Stimulated activated CD8-positive, alpha-beta memory T cell treated with anti-CD3 and anti-CD28 coated beads, Interleukin-2, amount 100 ng/mL, for 48 hours (primary cell): Measurements from ENCODE around the gene ANXA6.

Experiments
- DNase-seq, 2 donors: peaks; one replicate each; pipeline ENCODE4 v3.0.0-alpha.2; 2020; ENCODE audit warnings: low read depth in 2 of 2

ANXA6 gene

DNA sequence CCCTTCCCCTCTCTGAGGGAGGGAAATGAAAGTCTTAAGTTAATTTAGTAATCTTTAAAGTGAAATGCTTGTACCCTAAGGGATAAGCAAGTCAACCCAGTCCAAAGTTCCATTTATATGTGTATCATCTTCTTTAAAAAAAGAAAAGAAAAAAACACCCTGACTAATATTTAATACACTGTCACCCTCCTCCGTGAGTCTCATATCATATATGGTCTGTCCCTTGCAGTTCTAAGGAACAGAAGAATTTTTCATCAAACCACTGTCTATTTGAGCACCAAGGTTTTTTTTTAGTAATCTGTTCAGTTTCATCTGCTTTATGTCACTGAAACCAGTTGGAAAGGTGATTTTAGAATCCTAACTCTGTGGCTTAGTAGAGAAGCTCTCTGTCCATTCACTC lies 92.0 kb downstream of the ANXA6 start:
- no peak for DNase-seq

DNA sequence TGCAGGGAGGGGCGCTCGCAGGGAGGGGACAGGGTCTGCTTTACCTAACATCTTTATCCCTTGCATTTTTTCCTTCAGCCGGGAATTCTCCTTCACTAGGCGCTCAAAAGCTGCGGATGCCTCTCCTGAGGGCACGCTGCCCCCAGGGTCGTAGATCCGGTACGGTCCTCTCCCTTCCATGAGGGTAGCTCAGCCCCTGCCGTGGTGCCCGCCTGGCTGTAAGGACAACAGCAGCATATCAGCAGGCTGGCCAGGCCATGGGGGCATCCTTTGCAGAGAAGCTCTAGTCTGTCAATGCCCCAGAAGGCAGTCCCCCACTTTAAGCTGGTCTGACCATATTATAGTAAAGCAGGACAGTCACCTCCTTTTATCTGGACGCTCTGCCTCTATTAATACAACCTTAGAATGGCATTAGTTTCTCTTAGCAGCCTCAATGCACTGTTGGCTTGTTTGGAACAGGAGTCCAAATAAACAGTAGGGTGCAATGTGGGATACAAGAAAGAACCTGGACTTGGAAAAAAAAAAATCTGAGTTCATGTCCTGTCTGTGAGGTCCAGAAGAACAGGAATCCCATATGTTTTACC lies 92.6 kb downstream of the ANXA6 start:
- no peak for DNase-seq

DNA sequence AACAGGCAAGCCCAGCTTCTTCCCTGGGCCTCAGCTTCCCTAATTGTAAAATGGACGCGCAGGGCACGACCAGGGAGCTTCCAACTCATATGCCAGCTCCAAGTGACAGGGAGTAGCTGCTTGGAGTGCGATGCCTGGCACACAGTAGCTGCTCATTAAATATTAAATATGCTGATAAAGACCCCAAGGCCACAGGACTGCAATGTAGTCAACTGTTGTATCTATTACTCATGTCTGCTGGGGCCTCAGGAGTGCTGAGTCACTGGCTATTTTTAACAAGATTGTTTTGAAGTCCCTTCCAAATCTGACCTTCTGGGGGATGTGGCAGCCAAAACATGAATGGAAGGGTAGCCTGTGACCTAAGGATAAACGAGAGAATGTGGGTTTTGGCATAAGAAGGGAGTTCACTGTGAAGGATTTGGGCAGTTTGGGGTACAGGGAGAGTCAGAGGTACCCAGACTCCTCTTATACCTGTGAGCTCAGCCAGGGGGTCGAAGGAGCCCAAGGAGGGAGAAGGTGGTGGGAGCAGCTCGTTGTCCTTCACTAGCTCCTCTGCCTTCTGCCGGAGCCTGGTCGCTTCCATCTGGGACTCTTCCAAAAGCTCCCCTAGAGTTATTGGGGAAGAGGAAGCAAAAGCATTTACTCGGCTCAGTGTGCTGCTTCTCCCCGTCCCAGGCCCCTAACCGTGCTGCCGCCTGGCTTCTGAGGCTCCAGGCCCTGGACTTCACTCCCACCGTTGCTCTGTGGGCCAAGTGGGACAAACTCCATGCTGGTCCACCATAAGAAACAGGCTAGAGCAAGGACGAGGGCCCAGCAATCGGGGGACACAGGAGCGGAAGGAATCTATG lies 94.2 kb downstream of the ANXA6 start:
- DNase-seq, result no peak

DNA sequence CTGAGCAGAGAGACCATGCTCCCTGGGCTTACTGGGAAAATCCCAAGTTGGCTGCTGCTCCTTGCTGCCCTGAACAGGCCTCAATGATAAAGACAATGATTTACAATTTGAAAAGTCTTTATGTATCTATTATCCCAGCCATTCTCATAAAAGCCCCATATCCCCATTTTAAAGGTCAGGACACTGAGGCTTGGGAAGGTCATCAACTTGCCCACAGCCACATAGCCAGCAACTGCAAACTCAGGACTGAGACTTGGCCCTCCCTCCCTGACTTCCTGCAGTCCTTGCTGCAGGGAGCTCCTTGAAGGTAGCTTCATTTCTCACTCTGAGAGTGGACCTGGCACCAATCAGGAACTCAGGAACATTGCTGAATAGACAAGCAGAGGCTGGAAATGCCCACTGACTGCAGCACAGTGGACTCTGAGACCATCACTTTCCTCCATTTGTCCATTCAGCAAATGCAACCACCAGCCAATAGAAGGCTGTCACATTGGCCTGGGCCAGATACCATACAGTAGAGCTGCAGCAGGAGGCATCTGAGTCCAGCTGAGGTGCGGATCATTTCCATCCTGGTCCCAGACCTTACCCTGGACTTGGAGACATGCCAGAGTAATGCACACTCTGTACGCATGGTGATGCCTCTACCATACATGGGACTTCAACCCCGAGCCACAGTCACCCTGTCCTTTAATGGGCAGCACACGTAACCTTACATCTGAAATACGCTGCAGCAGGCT lies 95.0 kb downstream of the ANXA6 start:
- no peak for DNase-seq

DNA sequence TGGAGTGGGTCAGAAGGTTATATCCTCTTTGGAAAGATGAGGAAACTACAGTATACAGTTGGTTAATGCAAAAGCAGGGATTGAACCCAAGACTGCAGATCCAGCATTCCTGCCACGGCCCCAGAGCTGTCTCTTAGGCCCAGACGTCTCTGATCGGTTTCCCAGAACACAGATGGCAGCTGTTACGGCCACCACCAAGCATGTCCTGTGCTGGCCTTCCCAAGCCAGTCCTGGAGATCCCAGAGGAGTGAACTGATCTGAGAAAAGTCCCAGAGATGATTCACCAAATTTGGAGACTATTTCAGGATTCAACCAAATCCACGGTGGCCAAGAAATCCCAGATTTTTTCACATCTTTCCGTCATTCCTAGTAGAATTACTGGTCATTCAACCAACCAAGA lies 96.8 kb downstream of the ANXA6 start:
- DNase-seq, result no peak

DNA sequence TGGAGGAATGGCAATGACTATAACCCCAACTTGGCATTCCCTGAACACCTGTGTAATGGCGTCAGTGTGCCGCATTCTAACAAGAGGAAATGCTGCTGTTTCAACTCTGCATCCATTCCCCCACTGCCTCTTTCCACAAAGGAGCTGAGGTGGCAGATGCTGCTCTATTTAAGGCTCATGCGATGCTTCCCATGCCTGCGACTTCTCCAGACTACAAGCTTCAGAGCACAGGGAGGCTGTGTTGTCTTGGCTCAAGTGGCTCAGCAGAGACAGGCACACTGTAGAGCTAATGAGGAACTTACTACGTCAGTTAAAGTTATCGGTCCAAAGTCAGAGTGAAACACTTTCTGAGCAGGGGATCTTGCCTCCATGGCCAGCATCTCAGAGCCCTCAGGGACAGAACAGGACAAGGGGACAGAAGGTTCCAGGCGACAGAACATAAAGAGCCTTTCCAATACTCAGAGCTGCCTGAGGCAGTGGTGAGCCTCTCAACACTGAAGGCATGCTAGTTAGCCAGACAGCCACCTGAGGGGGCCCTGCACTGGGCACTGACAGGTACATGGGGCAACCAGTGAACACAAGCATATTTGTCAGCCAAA lies 98.6 kb downstream of the ANXA6 start:
- DNase-seq, result no peak

DNA sequence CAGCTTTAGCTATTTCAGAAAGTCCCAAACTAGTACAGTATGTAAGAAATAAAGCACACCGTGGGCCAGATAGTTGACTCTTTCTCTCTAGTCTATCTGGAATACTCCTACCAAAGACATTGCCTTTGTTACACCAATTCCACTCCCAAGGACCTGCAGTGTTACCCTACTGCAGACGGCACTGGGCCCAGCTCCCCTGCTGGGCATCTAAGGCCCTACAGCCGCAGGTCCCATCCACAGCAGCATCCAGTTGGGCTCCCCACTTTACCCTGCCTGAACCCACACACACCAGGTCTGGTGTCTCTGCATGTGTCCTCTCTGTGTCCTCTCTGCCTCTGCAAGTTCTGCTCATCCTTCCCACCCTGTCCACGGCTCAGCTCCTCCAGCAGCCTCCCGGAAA lies 99.3 kb downstream of the ANXA6 start:
- DNase-seq, result no peak

DNA sequence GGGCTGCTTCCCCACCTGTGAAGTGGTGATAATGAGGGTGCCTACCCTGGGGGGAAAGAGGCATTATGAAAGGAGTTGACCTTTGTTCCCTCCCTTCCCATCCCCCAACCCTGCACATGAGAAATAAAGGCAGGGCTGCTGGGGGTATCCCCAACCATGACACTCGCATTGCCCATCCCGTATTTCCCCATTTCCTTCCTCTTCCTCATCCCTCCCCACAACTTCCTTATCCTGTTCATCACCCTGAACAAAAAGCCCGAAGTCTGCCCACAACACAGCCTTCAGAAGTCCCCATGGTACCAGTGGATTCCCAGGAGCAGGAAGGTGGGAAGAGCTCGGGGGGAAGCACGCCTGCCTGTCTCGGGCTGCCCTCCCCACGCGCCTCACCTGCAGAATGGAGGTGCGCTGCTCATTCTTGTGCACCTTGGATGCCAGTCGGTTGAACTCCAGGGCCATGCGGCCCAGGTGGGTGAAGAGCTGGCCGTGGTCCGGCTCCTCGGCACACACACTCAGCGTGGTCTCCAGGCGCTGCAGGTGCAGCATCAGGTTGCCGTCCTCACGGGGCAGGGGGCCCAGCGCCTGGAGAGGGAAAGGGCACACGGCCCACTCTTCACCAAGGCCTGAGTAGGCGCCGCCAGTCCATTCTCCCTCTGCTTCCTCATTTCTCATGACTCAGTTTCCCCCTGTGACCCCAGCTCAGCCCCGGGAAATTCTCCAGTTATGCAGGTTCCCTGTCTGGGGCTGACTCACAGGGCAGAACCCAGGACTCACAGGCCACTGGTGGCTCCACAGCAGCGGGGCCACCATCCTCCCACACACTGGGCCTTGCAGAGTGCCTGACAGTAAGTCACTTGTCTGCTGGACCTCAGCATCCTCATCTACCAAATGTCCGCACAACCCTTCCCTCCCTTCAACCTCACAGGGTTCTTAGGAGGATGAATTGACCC lies 100.9 kb downstream of the ANXA6 start:
- DNase-seq, result no peak

DNA sequence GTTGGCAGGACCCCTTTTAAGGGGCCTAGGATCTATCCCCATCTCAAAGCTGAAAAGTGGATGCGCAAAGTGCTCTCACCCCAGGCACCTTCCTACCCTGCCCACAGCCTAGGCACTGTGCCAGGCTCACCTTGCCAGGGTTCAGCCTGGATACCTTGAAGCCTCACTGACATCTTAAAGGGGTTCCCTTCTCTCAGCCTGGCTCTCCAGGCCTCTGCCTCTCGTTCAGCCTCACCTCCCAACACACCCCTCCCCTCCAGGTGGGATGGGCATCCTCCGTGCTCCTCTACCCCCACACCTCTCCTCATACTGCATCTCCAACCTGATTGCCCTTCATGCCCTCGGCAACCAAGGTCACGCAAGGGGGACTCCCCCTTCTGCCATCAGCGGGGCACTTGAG lies 102.2 kb downstream of the ANXA6 start:
- DNase-seq, result no peak

DNA sequence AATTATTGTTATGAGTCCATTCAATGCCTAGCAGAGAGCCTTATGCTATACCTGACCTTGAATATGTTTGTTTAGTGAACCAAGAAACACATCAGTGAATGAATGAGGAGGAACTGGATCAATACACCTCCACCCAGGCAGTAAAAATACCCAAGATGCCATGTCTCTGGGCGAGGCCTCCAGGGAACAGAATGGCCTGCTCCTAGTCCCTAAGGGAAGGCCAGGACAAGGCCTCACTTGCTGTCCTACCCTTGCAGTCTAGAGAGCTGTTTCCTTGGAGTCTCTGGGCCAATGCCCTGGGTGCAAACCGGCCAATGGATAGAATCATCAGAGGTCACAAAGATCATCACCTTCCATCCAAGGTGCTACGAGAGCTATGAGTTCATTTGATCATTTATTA lies 102.9 kb downstream of the ANXA6 start:
- DNase-seq, result no peak

DNA sequence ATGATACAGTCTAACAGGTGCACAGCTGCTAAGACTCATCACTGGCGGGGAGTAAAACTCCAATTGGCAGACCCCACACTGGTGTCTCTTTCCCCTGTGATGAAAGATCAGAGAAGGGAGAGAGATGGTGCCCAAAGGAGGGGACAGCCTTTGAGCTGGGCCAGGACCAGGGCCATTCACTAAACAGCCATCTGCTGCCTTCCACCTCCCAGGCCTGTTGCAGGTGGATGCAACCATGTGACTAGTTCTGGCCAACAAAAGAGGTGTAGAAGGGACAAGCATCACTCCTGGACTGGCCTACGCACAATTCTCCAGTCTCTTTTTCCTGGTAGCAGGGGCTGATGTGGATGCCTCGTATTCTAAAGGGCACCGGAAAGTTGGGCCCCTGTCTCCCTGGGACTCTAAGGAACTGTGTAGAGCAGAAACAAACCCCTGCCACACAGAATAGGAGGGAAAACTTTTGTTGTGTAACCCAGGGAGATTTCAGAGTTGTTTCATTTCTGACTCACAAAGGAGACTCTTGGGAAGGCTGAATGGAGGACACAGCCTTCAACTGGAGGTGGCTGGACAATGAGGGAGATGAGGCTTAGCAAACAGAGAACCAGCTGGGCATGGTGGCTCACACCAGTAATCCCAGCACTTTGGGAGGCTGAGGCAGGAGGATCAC lies 103.7 kb downstream of the ANXA6 start:
- no peak for DNase-seq

DNA sequence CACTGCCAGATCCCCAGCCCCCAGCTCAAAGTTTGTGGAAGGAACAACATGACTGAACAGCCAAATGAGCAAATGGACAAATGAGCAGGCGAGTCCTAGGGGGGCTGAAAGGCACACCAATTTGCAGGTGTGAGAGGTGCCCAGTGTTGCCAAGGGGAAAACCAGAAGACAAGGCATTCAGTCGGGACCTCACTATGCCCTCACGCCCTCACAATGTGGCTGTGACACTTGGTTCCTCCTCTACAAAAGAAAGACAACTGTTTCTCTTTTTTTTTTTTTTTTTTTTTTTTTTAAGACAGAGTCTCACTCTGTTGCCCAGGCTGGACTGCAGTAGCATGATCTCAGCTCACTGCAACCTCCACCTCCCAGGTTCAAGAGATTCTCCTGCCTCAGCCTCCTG lies 104.7 kb downstream of the ANXA6 start:
- DNase-seq, result no peak

DNA sequence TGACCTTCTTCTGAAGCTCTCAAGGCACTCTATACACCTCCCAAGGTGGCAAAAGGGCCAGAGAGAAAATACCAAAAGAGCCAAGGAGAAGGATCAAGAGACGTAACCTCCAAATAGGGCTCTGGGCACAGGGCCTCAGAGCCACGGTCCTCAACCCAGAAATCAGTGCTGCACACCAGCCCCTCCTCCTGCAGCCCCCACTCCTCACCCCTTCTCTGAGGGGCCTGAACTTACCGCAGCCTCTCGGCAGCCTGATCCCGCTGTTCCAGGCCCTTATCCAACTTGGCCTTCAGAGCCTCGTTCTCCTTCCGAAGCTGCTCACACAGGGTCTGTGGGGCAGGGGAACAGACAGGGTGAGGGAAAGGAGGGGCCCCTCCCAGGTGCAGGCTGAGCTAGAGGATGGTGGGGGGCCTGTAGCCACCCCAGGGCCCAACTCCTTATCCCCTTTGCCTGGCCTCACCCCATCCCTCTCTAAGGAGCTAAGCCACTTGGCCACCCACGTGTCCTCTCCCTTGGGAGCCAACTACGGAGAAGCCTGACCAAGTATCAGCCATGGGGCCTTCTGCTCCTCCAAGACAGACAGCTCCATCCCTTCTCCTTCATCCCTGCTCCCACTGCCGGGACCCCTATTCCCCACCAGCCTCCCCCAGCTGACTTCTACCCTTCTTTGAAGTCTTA lies 105.5 kb downstream of the ANXA6 start:
- no peak for DNase-seq

DNA sequence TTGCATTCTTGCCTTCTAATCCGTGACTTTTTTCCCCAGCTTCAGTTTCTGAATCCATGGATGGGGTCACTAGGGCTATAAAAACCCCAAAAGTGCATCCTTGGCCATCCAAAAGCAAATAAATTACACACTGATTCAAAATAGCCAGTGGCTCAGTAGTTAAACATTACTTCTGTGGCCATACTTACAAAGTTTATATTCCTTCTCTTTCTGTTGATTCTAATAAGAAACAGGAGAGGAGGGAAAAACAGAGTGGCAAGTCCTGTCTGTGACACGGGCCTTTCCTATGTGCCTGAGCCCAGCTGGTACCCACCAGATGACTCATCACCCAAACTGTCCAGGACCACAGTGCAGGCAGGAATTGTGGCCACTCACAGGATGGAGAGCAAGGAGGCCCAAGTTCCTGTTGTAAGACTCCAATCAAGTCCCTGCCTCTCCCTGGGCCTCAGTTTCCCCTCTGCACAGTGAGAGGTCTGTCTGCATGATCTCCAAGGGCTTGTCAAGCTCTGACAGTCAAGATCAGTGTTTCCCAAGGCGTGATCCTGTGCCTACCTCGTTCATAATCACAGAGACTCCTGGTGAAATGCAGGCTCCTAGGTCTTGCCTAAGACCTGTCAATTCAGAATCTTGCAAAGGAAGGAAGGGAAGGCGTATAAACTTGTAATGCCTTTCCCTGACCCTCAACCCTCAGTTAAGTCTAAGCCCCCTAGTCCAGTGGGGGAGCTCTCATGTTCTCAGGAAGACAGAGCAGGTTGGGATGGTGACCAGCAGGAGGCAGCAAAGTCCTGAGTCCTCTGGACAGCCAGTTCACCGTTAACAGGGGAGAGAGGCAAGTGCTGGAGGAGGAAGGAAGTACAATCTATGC lies 106.3 kb downstream of the ANXA6 start:
- peak; percentile 49 to 66 for DNase-seq
